Sigmoid colon (tissue), 7 donors: Measurements from ENCODE around the gene TNFSF4. TPM values are rescaled to one million over a fixed set of nuclear protein-coding genes. Genes with fewer than 3 reads are reported as not detected.
"Not testable (repeated sequence)": the region's sequence is repeated elsewhere in the genome, so short reads cannot be mapped to it uniquely, and the experiment has no call there.

ENCODE experiments used
- DNase-seq: peaks from one replicate; pipeline ENCODE4 v3.0.0-alpha.2; 2019
- H3K27ac ChIP-seq, 4 donors: fragments of 200-600 bp; sonication (generic); one replicate each; pipeline ENCODE4 v1.5.1; 2016 to 2019; ENCODE audit warnings: mild to moderate bottlenecking in 1 of 4
- H3K27me3 ChIP-seq, 3 donors: fragments of 200-600 bp; sonication (generic); one replicate each; pipeline ENCODE4 v1.5.1; 2019; ENCODE audit warnings: mild to moderate bottlenecking in 1 of 3
- H3K36me3 ChIP-seq, 4 donors: fragments of 200-600 bp; sonication (generic); one replicate each; pipeline ENCODE4 v1.5.1; 2016 to 2019
- H3K4me1 ChIP-seq, 4 donors: fragments of 200-600 bp; sonication (generic); one replicate each; pipeline ENCODE4 v1.5.1; 2017 to 2019
- H3K4me3 ChIP-seq, 4 donors: fragments of 200-600 bp; sonication (generic); one replicate each; pipeline ENCODE4 v1.5.1; 2017 to 2019; ENCODE audit warnings: mild to moderate bottlenecking in 2 of 4, moderate library complexity in 1 of 4
- H3K9me3 ChIP-seq, 4 donors: fragments of 200-600 bp in 3 of 4; sonication (generic) in 3 of 4; one replicate each; pipeline versions ENCODE4 v1.5.1 to v1.6.1; 2013 to 2019
- CTCF ChIP-seq, 4 experiments: fragments of 450-650 bp in 3 of 4; fragments of 200-600 bp in 1 of 4; IDR thresholded peaks; one replicate each; pipeline ENCODE4 v1.5.1; 2016 to 2019; ENCODE audit warnings: antibody characterized with exemption in 4 of 4, mild to moderate bottlenecking in 3 of 4, moderate library complexity in 2 of 4
- EP300 ChIP-seq, 4 donors: sonication (generic); formaldehyde crosslinking; IDR thresholded peaks; one replicate each; pipeline ENCODE4 v1.6.1; 2017; ENCODE audit warnings: antibody characterized with exemption in 4 of 4
- POLR2A ChIP-seq, 2 donors: fragments of 450-650 bp; IDR thresholded peaks; one replicate each; pipeline ENCODE4 v1.6.1; 2016; ENCODE audit warnings: antibody characterized with exemption in 2 of 2, mild to moderate bottlenecking in 2 of 2, moderate library complexity in 2 of 2
- POLR2AphosphoS5 ChIP-seq, 4 donors: sonication (generic); formaldehyde crosslinking; IDR thresholded peaks; one replicate each; pipeline ENCODE4 v1.6.1; 2017; ENCODE audit warnings: antibody characterized with exemption in 4 of 4
- WGBS, 2 donors: extraction: QIAGEN DNeasy Blood & Tissue Kit; methylation state at CpG; one replicate each; pipeline ENCODE4 v1.1.7; 2013; 5-methylcytosine and 5-hydroxymethylcytosine counted together
- intact Hi-C: fragments of 100-400 bp; cut with DNase I; formaldehyde crosslinking; loops from one replicate; pipeline ENCODE4 v1.15.1; 2023
- polyA plus RNA-seq, 3 donors: library from polyadenylated mRNA; stranded (reverse); fragments of 200-250 nt; gene quantifications; one replicate each; pipeline ENCODE4 v1.2.3, GENCODE V29; 2013
- total RNA-seq, 4 donors: library from RNA; depleted of rRNA; stranded (reverse); fragments of >200 nt; gene quantifications; one replicate each; pipeline ENCODE4 v1.1.0, GENCODE V29; 2016
- donor health status: healthy with polysubstance abuse.
- donor health status: Bipolar disorder and iron deficiency.
- donor health status: healthy.

Gene TNFSF4
- total and polyA plus RNA-seq, 7 donors, result 0.23 to 2.7 (median 1.4) TPM

GRCh38 chr1:173163222-173163621 is 43.9 kb downstream of the TNFSF4 start:
- Histone ChIP-seq H3K4me3 (no peak overlapping the region), H3K4me1 (no peaks in the 10 kb centered on the region), H3K36me3 (no peaks in the 10 kb centered on the region), H3K9me3 (no peaks in the 10 kb centered on the region), H3K27me3 (no peaks in the 10 kb centered on the region), H3K27ac (no peak overlapping the region)
- WGBS, 2 donors, result 70 to 94% methylated on average over 2 of the region's 2 CpGs
- TF ChIP-seq CTCF (IDR thresholded peaks at IDR 0.05), result no peak
- no peak for TF ChIP-seq POLR2A (IDR thresholded peaks at IDR 0.05)
- no peak for TF ChIP-seq POLR2AphosphoS5 (IDR thresholded peaks at IDR 0.05)
- TF ChIP-seq EP300 (IDR thresholded peaks at IDR 0.05), result no peak
- DNase-seq, result no peak
- intact Hi-C loops, result no loop called here

- Histone ChIP-seq H3K27me3 (no peaks in the 10 kb centered on the region), H3K4me3 (no peak overlapping the region), H3K9me3 (no peaks in the 10 kb centered on the region), H3K4me1 (no peaks in the 10 kb centered on the region), H3K36me3 (no peaks in the 10 kb centered on the region), H3K27ac (no peak overlapping the region)
- WGBS, 2 donors, result 95 to 100% methylated on average over 1 of the region's 1 CpG
- intact Hi-C loops, result no loop called here
- DNase-seq, result no peak
- TF ChIP-seq POLR2AphosphoS5 (IDR thresholded peaks at IDR 0.05), result no peak
- TF ChIP-seq EP300 (IDR thresholded peaks at IDR 0.05), result no peak
- TF ChIP-seq CTCF (IDR thresholded peaks at IDR 0.05), result no peak
- no peak for TF ChIP-seq POLR2A (IDR thresholded peaks at IDR 0.05)
These were observed 44.5 kb downstream of the TNFSF4 start for GRCh38 chr1:173162601-173163000.

DNA sequence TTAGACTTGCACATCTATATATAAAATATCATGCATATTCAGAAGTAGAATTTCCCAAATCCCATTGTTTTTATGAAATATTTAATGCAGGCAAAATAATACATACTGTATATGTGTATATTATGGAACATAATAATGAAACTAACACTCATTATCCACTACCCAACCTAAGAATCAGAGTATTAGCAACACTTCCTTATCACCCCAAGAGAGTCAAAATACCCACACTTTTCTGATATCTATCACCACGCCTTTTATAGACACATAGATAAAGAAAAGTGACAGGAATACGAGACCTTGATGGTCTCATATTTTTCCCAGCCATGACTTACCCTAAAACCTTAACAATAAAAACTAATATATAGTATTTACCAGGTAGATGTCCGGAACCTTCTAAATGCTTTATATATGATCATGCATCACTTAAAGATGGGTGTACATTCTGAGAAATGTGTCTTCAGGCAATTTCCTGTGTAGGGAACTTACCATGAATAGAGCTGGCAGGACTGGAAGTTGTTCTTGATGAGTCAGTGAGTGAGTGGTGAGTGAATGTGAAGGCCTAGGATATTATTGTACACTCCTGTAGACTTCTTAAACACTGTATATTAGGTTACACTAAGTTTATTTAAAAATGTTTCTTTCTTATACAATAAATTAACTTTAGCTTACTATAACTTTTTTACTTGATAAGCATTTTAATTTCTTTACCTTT is 45.5 kb downstream of the TNFSF4 start:
- WGBS, 2 donors, result 73 to 90% methylated on average over 3 of the region's 3 CpGs
- no peaks in the 10 kb centered on the region for H3K4me1 ChIP-seq
- no peaks in the 10 kb centered on the region for H3K36me3 ChIP-seq
- DNase-seq, result no peak
- no peak overlapping the region for H3K27ac ChIP-seq
- intact Hi-C loops, result no loop called here
- no peaks in the 10 kb centered on the region for H3K27me3 ChIP-seq
- H3K9me3 ChIP-seq, result no peaks in the 10 kb centered on the region
- H3K4me3 ChIP-seq, result no peak overlapping the region
- TF ChIP-seq EP300 (IDR thresholded peaks at IDR 0.05) (no peak), POLR2AphosphoS5 (IDR thresholded peaks at IDR 0.05) (no peak), CTCF (IDR thresholded peaks at IDR 0.05) (no peak), POLR2A (IDR thresholded peaks at IDR 0.05) (no peak)

DNA sequence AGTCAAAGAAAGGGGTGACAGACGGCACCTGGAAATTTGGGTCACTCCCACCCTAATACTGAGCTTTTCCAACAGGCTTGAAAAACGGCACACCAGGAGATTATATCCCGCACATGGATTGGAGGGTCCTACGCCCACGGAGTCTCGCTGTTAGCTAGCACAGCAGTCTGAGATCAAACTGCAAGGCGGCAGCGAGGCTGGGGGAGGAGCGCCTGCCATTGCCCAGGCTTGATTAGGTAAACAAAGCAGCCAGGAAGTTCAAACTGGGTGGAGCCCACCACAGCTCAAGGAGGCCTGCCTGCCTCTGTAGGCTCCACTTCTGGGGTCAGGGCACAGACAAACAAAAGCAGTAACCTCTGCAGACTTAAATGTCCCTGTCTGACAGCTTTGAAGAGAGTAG is 53.2 kb downstream of the TNFSF4 start:
- DNase-seq, H3K9me3 ChIP-seq, H3K27me3 ChIP-seq, H3K4me3 ChIP-seq, H3K36me3 ChIP-seq, H3K27ac ChIP-seq, H3K4me1 ChIP-seq, intact Hi-C loops: not testable (repeated sequence)
- 93 to 95% methylated on average over 9 of the region's 9 CpGs for WGBS, 2 donors

DNA sequence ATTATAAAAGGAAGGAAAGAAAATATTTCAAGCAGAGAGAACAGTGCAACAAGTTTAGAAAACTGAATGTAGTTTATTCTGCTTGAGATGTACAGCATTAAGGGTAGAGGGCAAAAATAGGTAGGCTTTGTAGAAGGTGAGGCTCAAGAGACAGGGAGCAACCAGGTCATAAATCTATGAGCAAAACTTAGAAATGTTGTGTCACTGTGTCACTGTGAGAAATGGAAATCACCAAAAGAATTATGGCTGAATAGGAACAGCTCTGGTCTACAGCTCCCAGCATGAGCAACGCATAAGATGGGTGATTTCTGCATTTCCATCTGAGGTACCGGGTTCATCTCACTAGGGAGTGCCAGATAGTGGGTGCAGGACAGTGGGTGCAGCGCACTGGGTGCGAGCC is 53.6 kb downstream of the TNFSF4 start:
- no peaks in the 10 kb centered on the region for H3K36me3 ChIP-seq
- no peak overlapping the region for H3K4me3 ChIP-seq
- TF ChIP-seq EP300 (IDR thresholded peaks at IDR 0.05) (no peak), POLR2AphosphoS5 (IDR thresholded peaks at IDR 0.05) (no peak), CTCF (IDR thresholded peaks at IDR 0.05) (no peak), POLR2A (IDR thresholded peaks at IDR 0.05) (no peak)
- H3K27me3 ChIP-seq, result no peaks in the 10 kb centered on the region
- H3K4me1 ChIP-seq, result no peaks in the 10 kb centered on the region
- WGBS, 2 donors, result 80 to 96% methylated on average over 4 of the region's 4 CpGs
- no peak for DNase-seq
- no peaks in the 10 kb centered on the region for H3K9me3 ChIP-seq
- H3K27ac ChIP-seq, result no peak overlapping the region
- intact Hi-C loops, result no loop called here
